Fibroblast of the aortic adventitia (primary cell): ENCODE results near the gene TREH. TPM values are rescaled to one million over a fixed set of nuclear protein-coding genes. Genes with fewer than 3 reads are reported as not detected.
"Not testable (repeated sequence)": the region's sequence is repeated elsewhere in the genome, so short reads cannot be mapped to it uniquely, and the experiment has no call there.

ENCODE experiments used
- DNase-seq: peaks from one replicate; pipeline ENCODE4 v3.0.0-alpha.2; 2010; ENCODE audit warnings: low read depth
- H3K4me3 ChIP-seq: 2 replicates; pipeline ENCODE4 v1.5.1; 2011; ENCODE audit warnings: low read depth, mild to moderate bottlenecking, control low read depth, low read length, moderate library complexity
- total RNA-seq: library from RNA; depleted of rRNA; stranded (reverse); fragments of >200 nt; gene quantifications from 2 replicates; pipeline ENCODE4 v1.2.3, GENCODE V29; 2012; ENCODE audit warnings: low replicate concordance
- TF ChIP-seq, protein P1 (sequence below): IDR thresholded peaks from 2 replicates; pipeline ENCODE4 v1.5.1; 2011; ENCODE audit warnings: mild to moderate bottlenecking, low read length, control low read depth, inconsistent platforms; ENCODE audit not compliant: insufficient read depth

The TREH gene, protein sequence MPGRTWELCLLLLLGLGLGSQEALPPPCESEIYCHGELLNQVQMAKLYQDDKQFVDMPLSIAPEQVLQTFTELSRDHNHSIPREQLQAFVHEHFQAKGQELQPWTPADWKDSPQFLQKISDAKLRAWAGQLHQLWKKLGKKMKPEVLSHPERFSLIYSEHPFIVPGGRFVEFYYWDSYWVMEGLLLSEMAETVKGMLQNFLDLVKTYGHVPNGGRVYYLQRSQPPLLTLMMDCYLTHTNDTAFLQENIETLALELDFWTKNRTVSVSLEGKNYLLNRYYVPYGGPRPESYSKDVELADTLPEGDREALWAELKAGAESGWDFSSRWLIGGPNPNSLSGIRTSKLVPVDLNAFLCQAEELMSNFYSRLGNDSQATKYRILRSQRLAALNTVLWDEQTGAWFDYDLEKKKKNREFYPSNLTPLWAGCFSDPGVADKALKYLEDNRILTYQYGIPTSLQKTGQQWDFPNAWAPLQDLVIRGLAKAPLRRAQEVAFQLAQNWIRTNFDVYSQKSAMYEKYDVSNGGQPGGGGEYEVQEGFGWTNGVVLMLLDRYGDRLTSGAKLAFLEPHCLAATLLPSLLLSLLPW
- not detected in 2 replicates for total RNA-seq

DNA sequence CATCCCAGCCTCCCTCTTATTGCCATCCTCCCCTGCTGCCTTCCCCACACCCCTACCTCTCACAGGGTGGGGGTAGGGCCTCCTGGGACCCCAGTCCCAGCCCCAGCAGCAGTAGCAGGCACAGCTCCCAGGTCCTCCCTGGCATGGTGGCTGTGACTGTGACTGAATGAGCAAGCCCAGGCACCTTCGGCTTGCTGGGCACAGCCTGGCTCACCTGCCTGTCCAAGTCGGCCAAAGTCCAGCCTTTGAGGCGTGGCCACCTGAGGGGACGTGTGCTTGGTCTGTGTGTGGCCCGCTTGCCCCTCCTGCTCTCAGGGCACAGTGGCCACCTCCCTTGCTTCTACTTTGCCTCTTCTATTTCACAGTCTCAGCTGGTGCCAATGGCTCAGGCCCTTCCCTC, at the start of gene TREH:
TREH (minus strand) TSS at position 168 of the 400 bp plus-strand sequence; CDS start at position 145, 23 bp downstream.
- H3K4me3 ChIP-seq, result no peak within 1 kb of the TSS
- TF ChIP-seq, protein P1, sequence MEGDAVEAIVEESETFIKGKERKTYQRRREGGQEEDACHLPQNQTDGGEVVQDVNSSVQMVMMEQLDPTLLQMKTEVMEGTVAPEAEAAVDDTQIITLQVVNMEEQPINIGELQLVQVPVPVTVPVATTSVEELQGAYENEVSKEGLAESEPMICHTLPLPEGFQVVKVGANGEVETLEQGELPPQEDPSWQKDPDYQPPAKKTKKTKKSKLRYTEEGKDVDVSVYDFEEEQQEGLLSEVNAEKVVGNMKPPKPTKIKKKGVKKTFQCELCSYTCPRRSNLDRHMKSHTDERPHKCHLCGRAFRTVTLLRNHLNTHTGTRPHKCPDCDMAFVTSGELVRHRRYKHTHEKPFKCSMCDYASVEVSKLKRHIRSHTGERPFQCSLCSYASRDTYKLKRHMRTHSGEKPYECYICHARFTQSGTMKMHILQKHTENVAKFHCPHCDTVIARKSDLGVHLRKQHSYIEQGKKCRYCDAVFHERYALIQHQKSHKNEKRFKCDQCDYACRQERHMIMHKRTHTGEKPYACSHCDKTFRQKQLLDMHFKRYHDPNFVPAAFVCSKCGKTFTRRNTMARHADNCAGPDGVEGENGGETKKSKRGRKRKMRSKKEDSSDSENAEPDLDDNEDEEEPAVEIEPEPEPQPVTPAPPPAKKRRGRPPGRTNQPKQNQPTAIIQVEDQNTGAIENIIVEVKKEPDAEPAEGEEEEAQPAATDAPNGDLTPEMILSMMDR, result no peak
- DNase-seq, result no peak

DNA sequence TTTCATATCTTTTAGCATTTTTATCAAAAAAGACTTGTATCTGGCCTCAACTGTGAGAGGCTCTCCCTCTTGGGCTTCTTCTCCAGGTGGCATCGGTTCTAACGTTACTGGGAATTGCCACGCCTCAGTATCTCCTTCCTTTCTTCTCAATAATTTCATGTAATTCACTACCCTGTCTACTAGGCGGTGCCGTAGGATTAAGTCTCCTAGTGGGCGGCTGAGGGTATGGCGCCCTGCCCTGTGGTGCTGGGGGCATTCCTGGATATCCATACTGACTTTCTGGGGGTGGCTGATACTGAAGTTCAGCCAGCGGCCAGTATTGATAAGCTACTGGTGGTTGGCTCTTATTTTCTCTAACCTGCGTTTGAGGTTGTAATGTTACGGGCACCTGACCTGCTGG, 48.7 kb upstream of the TREH start:
- DNase-seq, H3K4me3 ChIP-seq: not testable (repeated sequence)
- TF ChIP-seq, protein P1, result peak; percentile 7

DNA sequence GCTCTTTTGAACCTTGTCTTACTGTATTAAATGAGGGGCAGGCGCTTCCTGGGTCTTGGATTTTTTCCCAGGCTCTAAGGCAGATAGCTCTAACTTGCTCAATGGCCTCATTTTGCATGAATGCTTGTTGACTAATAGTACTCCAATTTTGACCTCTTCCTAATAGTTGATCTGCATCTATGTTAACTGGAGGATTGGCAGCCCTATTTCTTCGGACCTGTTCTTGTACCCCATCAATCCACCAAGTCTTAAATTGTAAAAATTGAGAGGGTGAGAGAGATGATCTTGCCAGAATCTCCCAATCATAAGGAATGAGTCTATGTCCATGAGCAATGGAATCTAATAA, 48.2 kb upstream of the TREH start:
- H3K4me3 ChIP-seq, DNase-seq: not testable (repeated sequence)

DNA sequence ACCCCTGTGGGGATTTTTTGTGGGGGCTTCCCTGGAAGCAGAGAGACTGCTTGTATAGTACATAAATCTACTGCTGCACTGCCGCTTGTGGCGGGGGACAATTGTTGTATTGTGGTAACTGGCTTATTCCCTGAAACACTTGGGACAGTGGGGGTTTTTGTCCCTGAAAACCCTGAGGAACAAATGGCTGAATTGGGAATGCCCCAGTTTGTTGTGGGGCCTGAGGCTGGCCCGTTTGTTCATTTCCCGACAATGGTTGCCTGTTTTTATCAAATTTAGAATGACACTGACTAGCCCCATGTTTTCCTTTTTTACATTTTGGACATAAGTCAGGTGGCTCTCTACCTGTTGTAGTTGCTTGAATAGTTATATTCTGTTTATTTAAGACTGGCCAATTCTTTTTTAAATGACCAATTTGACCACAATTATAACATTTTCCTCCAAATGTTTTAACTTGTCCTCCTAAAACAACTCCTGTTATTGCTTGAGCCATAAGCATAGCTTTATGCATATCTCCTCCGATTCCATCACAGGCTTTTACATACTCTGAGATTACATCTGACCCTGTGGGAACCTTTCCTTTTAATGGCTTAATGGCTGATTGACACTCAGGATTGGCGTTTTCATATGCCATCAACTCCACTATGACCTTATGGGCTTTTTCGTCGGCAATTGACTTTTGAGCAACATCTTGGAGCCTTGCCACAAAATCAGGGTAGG, 47.7 kb upstream of the TREH start:
- not testable (repeated sequence) for DNase-seq, H3K4me3 ChIP-seq

DNA sequence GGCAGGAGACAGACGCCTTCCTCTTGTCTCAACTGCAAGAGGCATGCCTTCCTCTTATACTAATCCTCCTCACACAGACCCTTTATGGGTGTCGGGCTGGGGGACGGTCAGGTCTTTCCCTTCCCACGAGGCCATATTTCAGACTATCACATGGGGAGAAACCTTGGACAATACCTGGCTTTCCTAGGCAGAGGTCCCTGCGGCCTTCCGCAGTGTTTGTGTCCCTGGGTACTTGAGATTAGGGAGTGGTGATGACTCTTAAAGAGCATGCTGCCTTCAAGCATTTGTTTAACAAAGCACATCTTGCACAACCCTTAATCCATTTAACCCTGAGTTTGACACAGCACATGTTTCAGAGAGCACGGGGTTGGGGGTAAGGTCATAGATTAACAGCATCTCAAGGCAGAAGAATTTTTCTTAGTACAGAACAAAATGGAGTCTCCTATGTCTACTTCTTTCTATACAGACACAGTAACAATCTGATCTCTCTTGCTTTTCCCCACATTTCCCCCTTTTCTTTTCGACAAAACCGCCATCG, 42.1 kb upstream of the TREH start:
- H3K4me3 ChIP-seq, DNase-seq: not testable (repeated sequence)

DNA sequence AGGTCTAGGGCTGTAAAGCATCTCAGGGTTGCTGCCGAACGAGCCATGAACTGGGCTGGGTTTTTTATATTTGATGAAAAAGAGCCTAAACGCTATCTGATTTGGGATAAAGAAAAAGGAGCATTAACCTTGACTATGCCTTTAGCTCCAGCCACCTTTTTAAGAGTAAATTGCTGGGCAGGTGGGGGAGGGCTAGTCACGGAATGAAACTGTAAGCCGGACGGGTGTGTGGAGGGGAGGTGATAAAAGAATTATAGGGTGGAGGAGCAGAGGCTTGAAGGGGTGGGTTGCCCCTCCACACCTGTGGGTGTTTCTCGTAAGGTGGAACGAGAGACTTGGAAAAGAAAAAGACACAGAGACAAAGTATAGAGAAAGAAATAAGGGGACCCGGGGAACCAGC, 41.3 kb upstream of the TREH start:
- DNase-seq, H3K4me3 ChIP-seq: not testable (repeated sequence)

DNA sequence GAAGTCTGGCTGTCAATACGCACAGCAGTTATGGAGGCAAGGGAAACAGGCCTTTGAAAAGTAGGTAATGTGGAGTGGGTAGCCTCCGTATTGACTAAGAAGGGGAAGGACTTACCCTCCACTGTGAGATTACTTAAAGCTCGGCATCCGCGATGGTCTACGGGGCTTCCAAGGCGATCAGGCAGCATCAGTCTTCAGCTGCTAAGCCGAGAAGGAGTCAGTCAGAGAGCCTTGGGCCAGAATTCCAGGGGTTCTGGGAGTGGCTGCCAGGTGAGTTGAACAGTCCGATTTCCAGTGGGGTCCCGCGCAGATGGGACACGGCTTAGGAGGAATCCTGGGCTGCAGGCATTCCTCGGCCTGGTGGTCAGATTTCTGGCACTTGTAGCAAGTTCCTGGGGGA, 40.6 kb upstream of the TREH start:
- H3K4me3 ChIP-seq, DNase-seq: not testable (repeated sequence)

DNA sequence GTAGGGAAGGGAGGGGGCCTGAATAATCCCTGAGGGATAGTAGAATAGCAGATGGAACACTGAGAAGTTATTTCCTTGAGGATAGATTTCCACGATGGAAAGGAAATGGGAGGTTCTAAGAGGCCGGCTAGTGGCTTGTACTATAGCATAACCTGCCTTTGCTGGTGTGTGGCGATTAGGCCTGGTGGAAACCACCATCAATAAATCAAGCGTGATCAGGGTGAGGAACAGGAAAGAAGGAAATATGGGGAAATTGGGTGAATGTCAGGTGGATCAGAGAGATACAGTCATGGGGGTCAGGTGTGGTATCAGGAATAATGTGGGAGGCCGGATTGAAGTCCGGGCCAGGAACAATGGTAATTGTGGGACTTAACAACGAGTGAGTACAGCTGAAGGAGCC, 39.1 kb upstream of the TREH start:
- H3K4me3 ChIP-seq, DNase-seq: not testable (repeated sequence)

DNA sequence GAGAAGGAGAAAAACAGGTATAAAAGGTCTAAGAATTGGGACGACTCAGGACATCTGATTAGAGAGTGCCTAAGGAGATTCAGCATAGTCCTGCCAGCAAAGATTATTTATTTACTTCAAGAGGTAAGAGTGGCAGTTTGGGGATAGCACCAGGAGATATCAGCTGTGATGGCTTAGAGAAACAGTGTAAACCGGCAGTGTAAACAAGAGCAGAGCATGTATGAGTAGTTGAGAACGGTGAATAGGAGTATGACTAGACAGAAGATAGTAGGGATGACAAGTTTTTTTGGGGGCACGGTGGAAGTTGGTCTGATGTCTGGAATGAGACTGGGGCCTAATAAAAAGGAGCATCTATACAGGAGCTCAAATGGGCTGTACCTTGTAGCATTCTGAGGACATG, 38.3 kb upstream of the TREH start:
- DNase-seq, H3K4me3 ChIP-seq: not testable (repeated sequence)

DNA sequence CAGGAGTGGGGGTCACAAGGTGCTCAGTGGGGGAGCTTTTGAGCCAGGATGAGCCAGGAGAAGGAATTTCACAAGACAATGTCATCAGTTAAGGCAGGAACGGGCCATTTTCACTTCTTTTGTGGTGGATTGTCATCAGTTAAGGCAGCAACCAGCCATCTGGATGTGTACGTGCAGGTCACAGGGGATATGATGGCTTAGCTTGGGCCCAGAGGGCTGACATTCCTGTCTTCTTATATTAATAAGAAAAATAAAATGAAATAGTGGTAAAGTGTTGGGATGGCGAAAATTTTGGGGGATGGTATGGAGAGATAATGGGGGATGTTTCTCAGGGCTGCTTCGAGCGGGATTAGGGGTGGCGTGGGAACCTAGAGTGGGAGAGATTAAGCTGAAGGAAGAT, 37.8 kb upstream of the TREH start:
- not testable (repeated sequence) for H3K4me3 ChIP-seq, DNase-seq

DNA sequence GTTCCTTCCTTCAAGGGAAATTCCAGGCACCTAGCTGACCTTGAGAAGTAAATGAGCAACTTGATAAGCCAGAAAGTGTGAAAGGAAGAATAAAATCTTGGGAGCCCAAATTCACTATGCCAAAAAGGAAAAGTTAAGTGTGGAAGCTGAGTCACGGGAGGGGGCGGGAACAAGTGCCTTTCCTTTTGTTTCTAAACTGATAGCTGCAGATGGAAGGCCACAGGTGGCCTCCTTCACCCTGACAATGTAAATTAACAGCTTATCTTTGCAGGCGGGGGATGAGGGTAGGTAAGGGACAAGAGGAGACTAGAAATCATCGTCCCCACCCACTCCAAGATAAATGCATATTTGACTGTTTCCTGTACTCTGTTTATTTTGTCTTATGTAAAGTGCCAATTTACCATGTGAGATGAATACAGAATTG, 36.4 kb upstream of the TREH start:
- no peak overlapping the region for H3K4me3 ChIP-seq
- TF ChIP-seq, protein P1, result no peak
- DNase-seq, result peak; percentile 35
